GM04503 (cell line): ENCODE measurements around the gene SAMD1.
"Not testable (repeated sequence)": the region's sequence is repeated elsewhere in the genome, so short reads cannot be mapped to it uniquely, and the experiment has no call there.

Source experiments
- DNase-seq: peaks from one replicate; pipeline ENCODE4 v3.0.0-alpha.2; 2012; ENCODE audit warnings: low read depth

The SAMD1 gene

GRCh38 chr19:14061081-14061749 is 29.3 kb downstream of the SAMD1 start:
- no peak for DNase-seq

GRCh38 chr19:14059652-14060155 is 30.8 kb downstream of the SAMD1 start:
- no peak for DNase-seq

- DNase-seq, result no peak
Measured at GRCh38 chr19:14059093-14059480, 31.5 kb downstream of the SAMD1 start.

GRCh38 chr19:14058182-14059092 is 32.1 kb downstream of the SAMD1 start:
- DNase-seq, result no peak

- DNase-seq, result no peak
Measured at GRCh38 chr19:14056741-14057356, 33.7 kb downstream of the SAMD1 start.

- no peak for DNase-seq
Measured at GRCh38 chr19:14056069-14056666, 34.4 kb downstream of the SAMD1 start.

GRCh38 chr19:14055396-14055795 is 35.2 kb downstream of the SAMD1 start:
- no peak for DNase-seq

GRCh38 chr19:14054721-14055120 is 35.8 kb downstream of the SAMD1 start:
- DNase-seq, result no peak

- DNase-seq, result no peak
Measured at GRCh38 chr19:14054099-14054498, 36.5 kb downstream of the SAMD1 start.

- DNase-seq, result no peak
Measured at GRCh38 chr19:14053500-14053899, 37.1 kb downstream of the SAMD1 start.

- no peak for DNase-seq
Measured at GRCh38 chr19:14053032-14053431, 37.5 kb downstream of the SAMD1 start.

- no peak for DNase-seq
Measured at GRCh38 chr19:14052470-14052869, 38.1 kb downstream of the SAMD1 start.

GRCh38 chr19:14051980-14052379 is 38.6 kb downstream of the SAMD1 start:
- DNase-seq, result no peak

- DNase-seq, result not testable (repeated sequence)
Measured at GRCh38 chr19:14050961-14051360, 39.6 kb downstream of the SAMD1 start.

- DNase-seq, result no peak
Measured at GRCh38 chr19:14050512-14050911, 40.0 kb downstream of the SAMD1 start.

- no peak for DNase-seq
Measured at GRCh38 chr19:14048443-14049153, 42.0 kb downstream of the SAMD1 start.

- DNase-seq, result not testable (repeated sequence)
Measured at GRCh38 chr19:14047866-14048265, 42.7 kb downstream of the SAMD1 start.

GRCh38 chr19:14042659-14043608 is 47.6 kb downstream of the SAMD1 start:
- peak; percentile 62 for DNase-seq

- no peak for DNase-seq
Measured at GRCh38 chr19:14039181-14039580, 51.4 kb downstream of the SAMD1 start.
